ENCODE results near the gene SUGCT.
"Not testable (repeated sequence)": the region's sequence is repeated elsewhere in the genome, so short reads cannot be mapped to it uniquely, and the experiment has no call there.

Gene SUGCT

DNA sequence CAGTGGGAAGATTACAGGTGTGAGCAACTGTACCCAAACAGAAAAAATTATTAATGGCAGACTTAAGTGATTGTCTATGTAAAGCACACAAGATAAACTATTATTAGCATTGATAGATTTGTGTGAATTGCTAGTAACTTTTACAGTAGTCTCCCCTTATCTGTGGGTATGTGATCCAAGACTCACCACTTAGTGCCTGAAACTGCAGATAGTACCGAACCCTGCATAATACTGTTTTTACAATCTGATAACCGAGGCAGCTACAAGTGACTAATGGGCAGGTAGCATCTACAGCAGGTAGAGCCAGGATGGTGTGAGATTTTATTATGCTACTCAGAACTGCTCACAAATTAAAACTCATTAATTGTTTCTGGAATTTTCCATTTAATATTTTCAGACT, 31.9 kb upstream of the SUGCT start:
- Histone ChIP-seq H2AFZ (no peak overlapping the region), H3K4me3 (ENCODE audit: low read depth, low read length) (no peak overlapping the region), H3K27me3 (ENCODE audit: control insufficient read depth, insufficient read depth, low read length) (no peaks in the 10 kb centered on the region), H3K27ac (no peak overlapping the region), H3K36me3 (ENCODE audit: control insufficient read depth, insufficient read depth, low read length) (no peaks in the 10 kb centered on the region), H3K79me2 (no peaks in the 10 kb centered on the region), H3K4me2 (ENCODE audit: low read length) (no peak overlapping the region), H3K9ac (no peak overlapping the region), H3K9me3 (ENCODE audit: control insufficient read depth, low read length) (no peaks in the 10 kb centered on the region), H3K4me1 (no peaks in the 10 kb centered on the region)
- TF ChIP-seq, protein P1, sequence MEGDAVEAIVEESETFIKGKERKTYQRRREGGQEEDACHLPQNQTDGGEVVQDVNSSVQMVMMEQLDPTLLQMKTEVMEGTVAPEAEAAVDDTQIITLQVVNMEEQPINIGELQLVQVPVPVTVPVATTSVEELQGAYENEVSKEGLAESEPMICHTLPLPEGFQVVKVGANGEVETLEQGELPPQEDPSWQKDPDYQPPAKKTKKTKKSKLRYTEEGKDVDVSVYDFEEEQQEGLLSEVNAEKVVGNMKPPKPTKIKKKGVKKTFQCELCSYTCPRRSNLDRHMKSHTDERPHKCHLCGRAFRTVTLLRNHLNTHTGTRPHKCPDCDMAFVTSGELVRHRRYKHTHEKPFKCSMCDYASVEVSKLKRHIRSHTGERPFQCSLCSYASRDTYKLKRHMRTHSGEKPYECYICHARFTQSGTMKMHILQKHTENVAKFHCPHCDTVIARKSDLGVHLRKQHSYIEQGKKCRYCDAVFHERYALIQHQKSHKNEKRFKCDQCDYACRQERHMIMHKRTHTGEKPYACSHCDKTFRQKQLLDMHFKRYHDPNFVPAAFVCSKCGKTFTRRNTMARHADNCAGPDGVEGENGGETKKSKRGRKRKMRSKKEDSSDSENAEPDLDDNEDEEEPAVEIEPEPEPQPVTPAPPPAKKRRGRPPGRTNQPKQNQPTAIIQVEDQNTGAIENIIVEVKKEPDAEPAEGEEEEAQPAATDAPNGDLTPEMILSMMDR (IDR thresholded peaks at IDR 0.05) = no peak

DNA sequence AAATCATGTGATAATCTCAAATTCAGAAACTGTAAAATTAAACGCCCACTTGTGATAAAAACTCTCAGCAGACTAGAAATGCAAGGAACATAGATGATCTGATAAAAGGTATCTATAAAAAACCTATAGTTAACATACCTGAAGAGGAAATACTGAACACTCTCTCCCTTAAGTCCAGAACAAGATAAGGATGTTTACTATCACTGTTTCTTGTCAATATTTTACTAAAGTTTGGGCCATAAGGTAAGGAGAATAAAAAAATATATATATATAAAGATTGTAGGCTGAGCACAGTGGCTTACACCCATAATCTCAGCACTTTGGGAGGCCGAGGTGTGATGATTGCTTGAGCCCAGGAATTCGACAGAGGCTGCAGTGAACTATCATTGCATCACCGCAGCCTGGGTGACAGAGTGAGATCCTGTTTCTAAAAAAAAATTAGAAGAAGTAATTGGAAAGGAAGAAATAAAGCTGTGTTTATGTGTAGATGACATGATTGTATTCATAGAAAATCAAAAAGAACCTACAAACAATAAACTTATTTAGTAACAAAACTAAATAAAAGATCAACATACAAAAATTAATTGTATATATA, 28.8 kb upstream of the SUGCT start:
- H3K4me3 ChIP-seq (ENCODE audit: low read depth, low read length) = no peak overlapping the region
- H3K4me1 ChIP-seq = no peaks in the 10 kb centered on the region
- H3K9ac ChIP-seq = no peak overlapping the region
- H3K36me3 ChIP-seq (ENCODE audit: control insufficient read depth, insufficient read depth, low read length) = no peaks in the 10 kb centered on the region
- TF ChIP-seq, protein P1 (IDR thresholded peaks at IDR 0.05) = no peak
- H3K27ac ChIP-seq = no peak overlapping the region
- no peak overlapping the region for H2AFZ ChIP-seq
- H3K9me3 ChIP-seq (ENCODE audit: control insufficient read depth, low read length) = no peaks in the 10 kb centered on the region
- no peak overlapping the region for H3K4me2 ChIP-seq (ENCODE audit: low read length)
- H3K27me3 ChIP-seq (ENCODE audit: control insufficient read depth, insufficient read depth, low read length) = no peaks in the 10 kb centered on the region
- no peaks in the 10 kb centered on the region for H3K79me2 ChIP-seq

DNA sequence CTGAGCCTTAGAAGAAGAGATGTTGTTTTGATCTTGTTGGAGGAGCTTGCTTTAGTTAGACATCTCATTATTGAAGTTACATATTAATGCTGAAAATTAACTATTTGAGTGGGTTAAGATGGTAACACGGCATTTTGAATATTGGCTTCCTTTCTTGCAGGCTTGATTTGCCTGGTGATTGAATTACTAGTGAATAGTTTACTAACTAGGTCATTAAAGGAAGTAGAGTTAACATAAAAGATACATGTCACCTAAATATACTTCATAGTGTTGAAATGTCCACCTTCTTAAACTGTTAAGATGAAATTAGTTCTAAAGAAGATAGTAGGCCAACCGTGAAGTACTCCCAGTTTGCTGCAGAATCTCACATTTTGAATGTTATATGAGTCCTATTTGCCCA, 18.9 kb upstream of the SUGCT start:
- no peak overlapping the region for H3K9ac ChIP-seq
- no peaks in the 10 kb centered on the region for H3K9me3 ChIP-seq (ENCODE audit: control insufficient read depth, low read length)
- H3K36me3 ChIP-seq (ENCODE audit: control insufficient read depth, insufficient read depth, low read length) = no peaks in the 10 kb centered on the region
- no peak overlapping the region for H3K4me3 ChIP-seq (ENCODE audit: low read depth, low read length)
- TF ChIP-seq, protein P1 (IDR thresholded peaks at IDR 0.05) = no peak
- H3K79me2 ChIP-seq = peaks cover 7% of the 10 kb centered on the region
- H3K27me3 ChIP-seq (ENCODE audit: control insufficient read depth, insufficient read depth, low read length) = no peaks in the 10 kb centered on the region
- H3K4me2 ChIP-seq (ENCODE audit: low read length) = no peak overlapping the region
- H3K4me1 ChIP-seq = no peaks in the 10 kb centered on the region
- H2AFZ ChIP-seq = no peak overlapping the region
- H3K27ac ChIP-seq = no peak overlapping the region

DNA sequence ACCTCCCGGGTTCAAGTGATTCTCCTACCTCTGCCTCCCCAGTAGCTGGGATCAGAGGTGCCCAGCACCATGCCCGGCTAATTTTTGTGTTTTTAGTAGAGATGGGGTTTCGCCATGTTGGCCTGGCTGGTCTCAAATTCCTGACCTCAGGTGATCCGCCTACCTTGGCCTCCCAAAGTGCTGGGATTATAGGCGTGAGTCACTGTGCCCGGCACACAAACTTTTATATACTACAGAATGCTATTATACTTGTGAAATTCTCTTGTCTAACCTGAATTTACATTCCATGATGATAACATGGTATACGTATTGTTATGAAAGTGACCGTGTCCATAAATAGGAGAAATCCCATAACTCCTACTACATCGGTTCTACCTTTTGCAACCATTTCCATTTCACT, 17.6 kb upstream of the SUGCT start:
- not testable (repeated sequence) for H3K36me3 ChIP-seq (ENCODE audit: control insufficient read depth, insufficient read depth, low read length); H3K27ac ChIP-seq; H2AFZ ChIP-seq; H3K4me1 ChIP-seq; H3K9ac ChIP-seq; H3K4me2 ChIP-seq (ENCODE audit: low read length); H3K27me3 ChIP-seq (ENCODE audit: control insufficient read depth, insufficient read depth, low read length); H3K9me3 ChIP-seq (ENCODE audit: control insufficient read depth, low read length); H3K79me2 ChIP-seq; H3K4me3 ChIP-seq (ENCODE audit: low read depth, low read length)

DNA sequence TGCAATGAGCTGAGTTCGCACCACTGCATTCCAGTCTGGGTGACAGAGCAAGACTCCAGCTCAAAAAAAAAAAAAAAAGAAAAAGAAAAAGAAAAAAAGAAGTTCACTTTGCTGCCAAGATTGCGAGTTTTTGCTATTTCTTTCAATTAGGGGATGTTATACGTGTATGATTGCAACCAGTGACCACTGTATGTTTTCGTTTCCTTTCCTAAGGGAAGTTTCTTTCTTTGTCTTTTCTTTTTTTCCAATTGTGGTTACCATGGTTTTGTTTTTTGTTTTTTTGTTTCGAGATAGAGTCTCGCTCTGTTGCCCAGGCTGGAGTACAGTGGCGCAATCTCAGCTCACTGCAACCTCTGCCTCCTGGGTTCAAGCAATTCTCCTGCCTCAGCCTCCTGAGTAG, 16.6 kb upstream of the SUGCT start:
- not testable (repeated sequence) for H3K9ac ChIP-seq; H3K36me3 ChIP-seq (ENCODE audit: control insufficient read depth, insufficient read depth, low read length)

DNA sequence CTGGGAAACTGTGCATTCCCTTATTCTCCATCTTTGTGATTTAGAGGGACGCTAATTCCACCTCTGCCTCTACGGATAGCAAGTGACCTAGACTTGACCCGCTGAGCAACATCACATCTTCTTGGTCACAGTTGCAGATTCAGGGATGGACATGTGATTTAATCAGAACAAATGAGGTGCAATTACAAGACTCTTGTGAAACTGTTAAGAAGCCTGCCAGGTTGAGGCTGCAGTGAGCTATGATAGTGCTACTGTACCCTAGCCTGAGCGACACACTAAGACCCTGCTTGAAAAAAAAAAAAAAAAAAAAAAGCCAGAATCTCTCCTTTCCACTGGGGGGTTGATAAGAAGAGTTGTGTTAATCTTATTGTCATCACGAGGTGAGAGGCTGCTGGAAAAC, 14.8 kb upstream of the SUGCT start:
- H3K36me3 ChIP-seq (ENCODE audit: control insufficient read depth, insufficient read depth, low read length) = no peaks in the 10 kb centered on the region
- H3K4me1 ChIP-seq = no peaks in the 10 kb centered on the region
- no peak overlapping the region for H3K27ac ChIP-seq
- H3K9ac ChIP-seq = no peak overlapping the region
- H3K4me3 ChIP-seq (ENCODE audit: low read depth, low read length) = no peak overlapping the region
- no peak overlapping the region for H2AFZ ChIP-seq
- TF ChIP-seq, protein P1 (IDR thresholded peaks at IDR 0.05) = no peak
- H3K79me2 ChIP-seq = peaks cover 9% of the 10 kb centered on the region
- H3K27me3 ChIP-seq (ENCODE audit: control insufficient read depth, insufficient read depth, low read length) = no peaks in the 10 kb centered on the region
- H3K9me3 ChIP-seq (ENCODE audit: control insufficient read depth, low read length) = no peaks in the 10 kb centered on the region
- no peak overlapping the region for H3K4me2 ChIP-seq (ENCODE audit: low read length)

More for the DNA sequence above, 16.6 kb upstream of the SUGCT start:
- H3K4me1 ChIP-seq; H3K79me2 ChIP-seq; H3K4me3 ChIP-seq (ENCODE audit: low read depth, low read length); H2AFZ ChIP-seq; H3K9me3 ChIP-seq (ENCODE audit: control insufficient read depth, low read length); H3K27me3 ChIP-seq (ENCODE audit: control insufficient read depth, insufficient read depth, low read length); H3K4me2 ChIP-seq (ENCODE audit: low read length); H3K27ac ChIP-seq: not testable (repeated sequence)

DNA sequence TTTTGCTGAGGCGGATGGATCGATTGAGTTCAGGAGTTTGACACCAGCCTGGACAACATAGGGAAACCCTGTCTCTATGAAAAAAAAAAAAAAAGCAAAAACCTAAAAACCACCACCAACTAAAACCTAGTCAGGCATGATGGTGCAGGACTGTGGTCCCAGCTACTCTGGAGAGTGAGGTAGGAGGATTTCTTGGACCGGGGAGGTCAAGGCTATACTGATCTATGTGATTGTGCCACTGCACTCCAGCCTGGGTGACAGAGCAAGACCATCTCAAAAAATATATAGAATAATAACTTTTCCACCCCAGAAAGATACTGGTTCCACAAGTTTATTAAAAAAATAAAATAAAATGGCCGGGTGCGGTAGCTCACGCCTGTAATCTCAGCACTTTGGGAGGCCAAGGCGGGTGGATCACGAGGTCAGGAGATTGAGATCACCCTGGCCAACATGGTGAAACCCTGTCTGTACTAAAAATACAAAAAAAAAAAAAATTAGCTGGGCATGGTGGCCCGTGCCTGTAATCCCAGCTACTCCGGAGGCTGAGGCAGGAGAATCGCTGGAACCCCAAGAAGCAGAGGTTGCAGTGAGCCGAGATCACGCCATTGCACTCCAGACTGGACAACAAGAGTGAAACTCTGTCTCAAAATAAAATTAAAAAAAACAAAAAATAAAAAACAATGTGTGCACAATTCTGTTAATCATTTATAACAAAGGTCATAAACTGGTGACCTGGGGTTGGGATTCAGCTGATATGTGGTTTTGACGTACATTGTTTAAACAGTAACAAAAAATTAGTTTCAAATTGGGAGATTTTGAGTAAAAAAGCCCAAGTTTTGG, 12.5 kb upstream of the SUGCT start:
- not testable (repeated sequence) for H3K4me3 ChIP-seq (ENCODE audit: low read depth, low read length); H3K9ac ChIP-seq; H2AFZ ChIP-seq; H3K9me3 ChIP-seq (ENCODE audit: control insufficient read depth, low read length); H3K36me3 ChIP-seq (ENCODE audit: control insufficient read depth, insufficient read depth, low read length); H3K27ac ChIP-seq; H3K27me3 ChIP-seq (ENCODE audit: control insufficient read depth, insufficient read depth, low read length); H3K4me2 ChIP-seq (ENCODE audit: low read length); H3K4me1 ChIP-seq
- H3K79me2 ChIP-seq = peaks cover 14% of the 10 kb centered on the region

Data from parathyroid adenoma (tissue), 2 donors.